OCI-LY7 (cell line): ENCODE data around the gene ZNF530. TPM values are rescaled to one million over a fixed set of nuclear protein-coding genes. Genes with fewer than 3 reads are reported as not detected.

ENCODE experiments used
- BruUV-seq: library from RNA; stranded (reverse); fragments of 400-500 nt; replicated peaks from 2 replicates; lab custom pipeline; 2021; lab: Mats Ljungman, UMichigan
- CTCF ChIA-PET: fragments of 300-600 bp; sonication (Branson Sonifier 250); formaldehyde crosslinking; loops from one replicate; lab custom pipeline; 2022; ENCODE audit warnings: antibody characterized with exemption; ENCODE audit not compliant: unreplicated experiment; lab: Charles Lee
- POLR2A ChIA-PET: fragments of 300-600 bp; sonication (Branson Sonifier 250); formaldehyde crosslinking; loops from one replicate; lab custom pipeline; 2022; ENCODE audit warnings: antibody characterized with exemption; lab: Charles Lee
- DNase-seq: peaks from one replicate; pipeline ENCODE4 v3.0.0-alpha.2; 2015; ENCODE audit warnings: low spot score
- H2AFZ ChIP-seq: fragments of 200-600 bp; sonication (generic), shearing (Covaris generic); 2 replicates; pipeline ENCODE4 v1.6.1; 2014; ENCODE audit warnings: mild to moderate bottlenecking, antibody characterized with exemption, low read length, moderate library complexity
- H3K27ac ChIP-seq: fragments of 200-600 bp; sonication (generic); 2 replicates; pipeline ENCODE4 v1.5.1; 2014; ENCODE audit warnings: mixed run types, low read depth, mild to moderate bottlenecking, moderate library complexity, low read length, inconsistent platforms; ENCODE audit not compliant: poor library complexity, severe bottlenecking
- H3K36me3 ChIP-seq: fragments of 200-600 bp; sonication (generic); 2 replicates; pipeline ENCODE4 v1.6.1; 2014; ENCODE audit warnings: mild to moderate bottlenecking, antibody characterized with exemption, low read length, moderate library complexity, mixed read lengths; ENCODE audit not compliant: insufficient read depth
- H3K4me1 ChIP-seq: fragments of 200-600 bp; sonication (generic); 2 replicates; pipeline ENCODE4 v1.5.1; 2014; ENCODE audit warnings: mild to moderate bottlenecking, low read length; ENCODE audit not compliant: insufficient read depth, poor library complexity, severe bottlenecking
- H3K4me2 ChIP-seq: fragments of 200-600 bp; sonication (generic); 2 replicates; pipeline ENCODE4 v1.6.1; 2014; ENCODE audit warnings: mild to moderate bottlenecking, low read length
- H3K4me3 ChIP-seq: fragments of 200-600 bp; sonication (generic); 2 replicates; pipeline ENCODE4 v1.5.1; 2014; ENCODE audit warnings: mild to moderate bottlenecking, low read depth, low read length; ENCODE audit not compliant: poor library complexity, severe bottlenecking
- H3K79me2 ChIP-seq: fragments of 200-600 bp; sonication (generic); 2 replicates; pipeline ENCODE4 v1.6.1; 2016; ENCODE audit warnings: low read depth, mild to moderate bottlenecking, low read length, moderate library complexity, mixed read lengths; ENCODE audit not compliant: insufficient read depth
- H3K9me2 ChIP-seq: fragments of 200-600 bp; sonication (generic); 2 replicates; pipeline ENCODE4 v1.6.1; 2016; ENCODE audit warnings: mild to moderate bottlenecking, low read length, mixed read lengths; ENCODE audit not compliant: insufficient read depth
- H3K9me3 ChIP-seq: fragments of 200-600 bp; sonication (generic); 2 replicates; pipeline ENCODE4 v1.6.1; 2014; ENCODE audit warnings: mild to moderate bottlenecking, mixed run types, low read length, mixed read lengths
- H4K20me1 ChIP-seq: fragments of 200-600 bp; sonication (generic); 2 replicates; pipeline ENCODE4 v1.6.1; 2014; ENCODE audit warnings: mild to moderate bottlenecking, antibody characterized with exemption, low read length, moderate library complexity, mixed read lengths; ENCODE audit not compliant: insufficient read depth
- EZH2phosphoT487 ChIP-seq: fragments of 200-600 bp; sonication (generic); IDR thresholded peaks from 2 replicates; pipeline ENCODE4 v1.6.1; 2018; ENCODE audit warnings: low read depth, borderline replicate concordance, mild to moderate bottlenecking, mixed run types, antibody characterized with exemption, low read length, moderate library complexity, mixed read lengths
- intact Hi-C: fragments of 100-400 bp; cut with micrococcal nuclease; formaldehyde crosslinking; loops from one replicate; pipeline ENCODE4 v1.10.0; 2022; ENCODE audit not compliant: unreplicated experiment
- total RNA-seq, 2 experiments: library from RNA; depleted of rRNA in 1 of 2; stranded (reverse); fragments of >200 nt in 1 of 2; shearing (Covaris generic) in 1 of 2; gene quantifications; 2 replicates each; pipeline ENCODE4 v1.2.3, GENCODE V29; 2014 to 2022
- TF ChIP-seq, protein P1 (sequence below): fragments of 200-600 bp; sonication (generic); conservative IDR thresholded peaks from 2 replicates; pipeline ENCODE4 v1.5.1; 2014; ENCODE audit warnings: mild to moderate bottlenecking, antibody characterized with exemption, low read length, moderate library complexity, mixed read lengths

Gene ZNF530
- total RNA-seq, 2 experiments from 2014 or later: 8.0 to 13.4 TPM

DNA sequence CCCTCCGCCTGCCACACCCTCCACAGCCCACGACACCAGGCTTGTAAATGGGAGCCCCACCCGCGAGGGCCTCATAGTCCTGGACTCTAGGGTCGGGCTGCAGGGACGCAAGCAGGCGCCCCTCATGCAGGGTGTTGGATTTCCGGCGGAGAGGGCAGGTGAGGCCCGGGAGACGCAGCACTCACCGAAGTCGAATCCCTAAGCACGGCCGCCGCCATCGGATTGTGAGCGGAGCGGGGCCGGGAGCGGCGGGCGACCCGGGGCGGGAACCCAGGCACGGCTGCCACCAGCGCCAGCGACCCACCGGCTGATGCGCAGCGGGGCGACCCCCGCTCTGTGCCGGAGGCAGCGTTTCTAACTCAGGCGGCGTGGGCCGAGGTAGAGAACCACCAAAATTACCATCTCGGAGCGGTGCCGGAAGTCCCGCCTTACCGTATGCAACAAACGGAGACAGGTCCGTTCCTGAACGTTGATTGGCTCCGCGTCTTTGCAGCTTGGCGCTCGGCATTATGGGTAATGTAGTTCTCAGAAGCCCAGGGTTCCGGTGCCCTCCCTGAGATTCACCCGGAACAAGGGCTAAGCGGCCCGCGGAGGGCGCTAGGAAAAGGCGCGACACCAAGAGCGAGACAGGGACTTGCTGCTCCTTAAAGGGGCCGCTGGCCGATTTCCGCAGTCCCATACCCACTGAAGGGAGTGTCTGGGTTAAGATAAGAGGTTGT, 21.0 kb upstream of the ZNF530 start, which contains the start of gene ZNF416:
ZNF416 (minus strand) TSS at position 425 of the 719 bp plus-strand sequence; CDS start at position 218, 207 bp downstream.
- H3K9me3 ChIP-seq: peaks cover 23% of the 10 kb centered on the region
- CTCF ChIA-PET: no interaction called here
- no peak for TF ChIP-seq EZH2phosphoT487
- TF ChIP-seq, protein P1, sequence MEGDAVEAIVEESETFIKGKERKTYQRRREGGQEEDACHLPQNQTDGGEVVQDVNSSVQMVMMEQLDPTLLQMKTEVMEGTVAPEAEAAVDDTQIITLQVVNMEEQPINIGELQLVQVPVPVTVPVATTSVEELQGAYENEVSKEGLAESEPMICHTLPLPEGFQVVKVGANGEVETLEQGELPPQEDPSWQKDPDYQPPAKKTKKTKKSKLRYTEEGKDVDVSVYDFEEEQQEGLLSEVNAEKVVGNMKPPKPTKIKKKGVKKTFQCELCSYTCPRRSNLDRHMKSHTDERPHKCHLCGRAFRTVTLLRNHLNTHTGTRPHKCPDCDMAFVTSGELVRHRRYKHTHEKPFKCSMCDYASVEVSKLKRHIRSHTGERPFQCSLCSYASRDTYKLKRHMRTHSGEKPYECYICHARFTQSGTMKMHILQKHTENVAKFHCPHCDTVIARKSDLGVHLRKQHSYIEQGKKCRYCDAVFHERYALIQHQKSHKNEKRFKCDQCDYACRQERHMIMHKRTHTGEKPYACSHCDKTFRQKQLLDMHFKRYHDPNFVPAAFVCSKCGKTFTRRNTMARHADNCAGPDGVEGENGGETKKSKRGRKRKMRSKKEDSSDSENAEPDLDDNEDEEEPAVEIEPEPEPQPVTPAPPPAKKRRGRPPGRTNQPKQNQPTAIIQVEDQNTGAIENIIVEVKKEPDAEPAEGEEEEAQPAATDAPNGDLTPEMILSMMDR: peak; percentile 56; the same call in 1 of the 2 replicates
- intact Hi-C loops: no loop called here
- no peaks in the 10 kb centered on the region for H4K20me1 ChIP-seq
- H3K36me3 ChIP-seq: peaks cover 41% of the 10 kb centered on the region
- peak within 1 kb of the TSS; percentile 98 for H2AFZ ChIP-seq
- peaks cover 9% of the 10 kb centered on the region for H3K4me1 ChIP-seq
- no peaks in the 10 kb centered on the region for H3K9me2 ChIP-seq
- no peak within 1 kb of the TSS for H3K27ac ChIP-seq
- H3K79me2 ChIP-seq: peaks cover 3% of the 10 kb centered on the region; the same call in 1 of the 2 replicates
- peak within 1 kb of the TSS; percentile 92 for H3K4me3 ChIP-seq
- peak; percentile 99 for DNase-seq
- peak within 1 kb of the TSS; percentile 85 for H3K4me2 ChIP-seq
- POLR2A ChIA-PET: interaction anchor here (0.6 kb wide), 1 partner anchor 85 kb away, joined by 4 read pairs; no protein-coding TSS in a partner anchor
- no TSS peak for BruUV-seq

DNA sequence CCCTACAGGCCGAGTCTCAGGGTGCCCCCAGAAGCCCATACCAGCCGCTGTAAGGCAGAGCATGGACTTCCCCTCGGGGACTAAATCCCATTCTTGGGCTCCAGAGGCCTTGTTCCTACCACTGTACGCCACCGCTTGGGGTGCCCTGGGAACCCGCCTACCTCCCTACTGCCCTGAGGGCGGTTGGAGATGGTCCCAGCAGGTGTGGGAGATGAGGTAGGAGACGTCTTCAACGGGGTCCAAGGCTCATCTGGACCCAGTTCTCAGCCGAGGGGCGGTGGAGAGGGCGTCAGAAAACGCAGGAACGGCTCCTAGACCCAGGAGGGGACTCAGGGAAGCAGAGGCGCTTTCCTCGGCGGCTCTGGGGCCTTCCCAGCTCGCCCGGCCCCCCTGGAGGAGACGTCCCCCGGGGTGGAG, 16.6 kb upstream of the ZNF530 start:
- Histone ChIP-seq H3K79me2 (no peaks in the 10 kb centered on the region), H3K4me3 (no peak overlapping the region), H3K36me3 (no peaks in the 10 kb centered on the region), H3K9me2 (no peaks in the 10 kb centered on the region), H3K27ac (no peak overlapping the region), H3K4me2 (no peak overlapping the region), H3K9me3 (peaks cover 15% of the 10 kb centered on the region), H2AFZ (no peak overlapping the region), H3K4me1 (peaks cover 2% of the 10 kb centered on the region), H4K20me1 (no peaks in the 10 kb centered on the region)
- BruUV-seq: no TSS peak
- TF ChIP-seq, protein P1: no peak
- TF ChIP-seq EZH2phosphoT487: no peak
- ChIA-PET POLR2A (no interaction called here), CTCF (no interaction called here)
- intact Hi-C loops: no loop called here
- DNase-seq: no peak
